Peyer's patch (tissue), 4 donors: ENCODE results near the gene RPS6KA5.

ENCODE experiments used
- POLR2A ChIP-seq, 2 donors: fragments of 450-650 bp; IDR thresholded peaks; one replicate each; pipeline ENCODE4 v1.5.1; 2017; ENCODE audit warnings: antibody characterized with exemption in 2 of 2, mild to moderate bottlenecking in 2 of 2, moderate library complexity in 2 of 2
- TF ChIP-seq, protein P1 (sequence below), 6 experiments: fragments of 450-650 bp in 4 of 6; fragments of 200-600 bp in 2 of 6; sonication (generic) in 1 of 6; IDR thresholded peaks; one replicate each; pipeline ENCODE4 v1.5.1; 2017 to 2019; ENCODE audit warnings: antibody characterized with exemption in 6 of 6, mild to moderate bottlenecking in 3 of 6, moderate library complexity in 1 of 6

DNA sequence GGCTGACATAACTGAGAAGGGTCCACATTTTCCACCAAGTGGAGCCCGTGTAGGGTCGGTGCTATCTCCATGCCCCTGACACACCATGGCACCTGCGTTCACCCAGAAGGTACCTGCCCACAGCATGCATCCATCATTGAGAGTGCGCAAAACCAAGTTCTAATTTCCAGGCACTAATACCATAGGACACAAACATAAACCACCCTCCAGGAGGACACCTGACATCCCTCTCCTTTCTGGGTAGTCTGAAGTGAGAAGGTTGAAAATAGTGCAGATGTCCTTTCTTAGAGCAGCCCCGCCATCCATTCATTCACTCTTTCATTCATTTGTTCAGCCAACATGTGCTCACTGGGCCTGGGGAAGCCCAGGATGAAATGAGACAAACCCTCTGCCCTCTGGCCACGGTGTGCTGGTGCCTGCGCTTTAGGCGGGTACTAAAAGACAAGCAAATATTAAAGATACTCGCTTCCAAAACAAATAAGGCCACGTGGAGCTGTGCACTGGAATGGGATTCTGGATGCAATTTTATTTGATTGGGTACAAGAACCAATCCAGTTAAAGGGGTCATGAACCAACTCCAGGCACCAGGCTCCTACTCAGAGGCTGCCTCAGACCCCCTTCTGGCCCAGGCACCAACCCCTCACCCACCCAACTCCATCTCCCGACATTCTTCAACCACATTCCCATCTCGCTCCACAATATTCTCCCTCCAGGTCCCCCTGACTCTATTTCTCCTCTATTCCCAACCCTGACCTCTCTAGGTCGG, 245.5 kb downstream of the RPS6KA5 start:
- TF ChIP-seq, protein P1, sequence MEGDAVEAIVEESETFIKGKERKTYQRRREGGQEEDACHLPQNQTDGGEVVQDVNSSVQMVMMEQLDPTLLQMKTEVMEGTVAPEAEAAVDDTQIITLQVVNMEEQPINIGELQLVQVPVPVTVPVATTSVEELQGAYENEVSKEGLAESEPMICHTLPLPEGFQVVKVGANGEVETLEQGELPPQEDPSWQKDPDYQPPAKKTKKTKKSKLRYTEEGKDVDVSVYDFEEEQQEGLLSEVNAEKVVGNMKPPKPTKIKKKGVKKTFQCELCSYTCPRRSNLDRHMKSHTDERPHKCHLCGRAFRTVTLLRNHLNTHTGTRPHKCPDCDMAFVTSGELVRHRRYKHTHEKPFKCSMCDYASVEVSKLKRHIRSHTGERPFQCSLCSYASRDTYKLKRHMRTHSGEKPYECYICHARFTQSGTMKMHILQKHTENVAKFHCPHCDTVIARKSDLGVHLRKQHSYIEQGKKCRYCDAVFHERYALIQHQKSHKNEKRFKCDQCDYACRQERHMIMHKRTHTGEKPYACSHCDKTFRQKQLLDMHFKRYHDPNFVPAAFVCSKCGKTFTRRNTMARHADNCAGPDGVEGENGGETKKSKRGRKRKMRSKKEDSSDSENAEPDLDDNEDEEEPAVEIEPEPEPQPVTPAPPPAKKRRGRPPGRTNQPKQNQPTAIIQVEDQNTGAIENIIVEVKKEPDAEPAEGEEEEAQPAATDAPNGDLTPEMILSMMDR (IDR thresholded peaks at IDR 0.05): no peak
- TF ChIP-seq POLR2A (IDR thresholded peaks at IDR 0.05): no peak
